ENCODE data around the gene SIK3.
"Not testable (repeated sequence)": the region's sequence is repeated elsewhere in the genome, so short reads cannot be mapped to it uniquely, and the experiment has no call there.

Gene SIK3

GRCh38 chr11:117044287-117045035 lies 53.8 kb downstream of the SIK3 start:
- DNase-seq: no peak

DNA sequence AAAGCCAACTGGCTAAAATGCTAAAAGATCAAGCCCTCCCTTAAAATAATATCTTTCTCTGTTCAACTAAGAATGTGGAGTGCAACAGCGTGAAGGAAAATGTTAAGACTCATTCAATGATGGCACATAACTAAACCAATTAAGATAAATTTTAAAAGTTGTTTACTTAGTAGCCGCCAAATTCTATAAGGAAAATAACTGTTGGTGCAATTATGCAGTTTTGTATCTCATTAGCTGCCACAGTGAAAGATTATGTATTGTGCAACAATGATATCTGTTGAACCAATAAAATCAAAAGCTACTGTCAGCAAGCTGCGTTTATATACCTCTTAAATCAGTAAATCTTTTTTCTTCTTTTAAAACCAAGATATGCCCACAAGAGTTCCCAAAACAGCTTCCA lies 55.5 kb downstream of the SIK3 start:
- DNase-seq: no peak

DNA sequence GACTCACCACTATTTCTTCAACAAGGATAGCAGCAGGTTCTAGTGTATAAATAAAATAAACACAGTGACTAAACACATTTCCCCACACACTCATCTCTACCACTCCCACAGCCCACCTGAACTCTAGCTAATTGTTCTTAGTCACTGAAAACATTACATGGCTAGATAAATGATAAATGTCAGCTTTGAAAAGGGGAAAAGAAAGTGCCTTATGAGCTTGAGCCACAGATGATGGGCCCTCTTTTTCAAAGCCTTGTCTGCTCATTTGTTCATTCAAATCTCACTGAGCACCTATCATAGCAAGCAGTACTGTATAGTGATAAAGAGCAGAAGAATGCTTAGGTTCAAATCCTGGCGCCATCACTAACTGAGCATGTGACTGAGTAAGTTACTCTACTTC lies 58.3 kb downstream of the SIK3 start:
- no peak for DNase-seq

GRCh38 chr11:117039270-117039669 lies 59.0 kb downstream of the SIK3 start:
- no peak for DNase-seq

DNA sequence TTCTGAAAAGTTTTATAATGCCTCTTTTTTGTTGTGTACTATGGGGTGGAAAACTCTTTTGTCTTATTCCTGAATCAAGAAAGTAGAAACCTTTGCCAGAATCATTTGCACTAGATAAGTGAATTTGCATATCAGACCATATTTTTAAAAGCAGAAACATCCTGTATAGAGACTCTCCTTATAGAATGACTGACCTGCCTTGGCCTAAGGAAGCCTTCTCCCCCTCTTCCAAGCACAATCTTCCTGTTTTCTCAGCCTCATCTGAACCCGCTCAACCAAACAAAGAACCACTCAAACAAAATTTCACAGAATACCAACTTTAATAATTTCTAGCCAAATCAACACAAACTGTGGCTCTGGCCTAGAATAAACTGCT lies 60.3 kb downstream of the SIK3 start:
- DNase-seq: no peak

GRCh38 chr11:117037279-117037974 lies 60.8 kb downstream of the SIK3 start:
- DNase-seq: peak; percentile 44

DNA sequence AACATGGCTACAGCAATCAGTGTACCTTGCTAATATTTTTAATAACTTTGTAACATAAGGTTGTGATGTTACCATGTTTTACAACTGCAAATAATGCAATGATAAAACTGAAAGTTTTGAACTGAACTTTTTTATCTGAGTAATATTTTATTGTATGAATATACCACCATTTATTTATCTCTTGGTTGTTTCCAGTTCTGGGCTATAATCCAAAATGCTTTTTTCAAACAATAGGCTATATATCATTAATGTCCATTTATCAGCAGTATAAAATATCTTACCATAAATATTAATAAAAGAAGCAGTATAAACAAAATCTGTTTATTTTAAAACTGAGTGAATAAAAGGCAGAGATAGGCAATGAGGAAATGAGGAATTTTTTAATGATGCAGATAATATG lies 63.3 kb downstream of the SIK3 start:
- DNase-seq: no peak

DNA sequence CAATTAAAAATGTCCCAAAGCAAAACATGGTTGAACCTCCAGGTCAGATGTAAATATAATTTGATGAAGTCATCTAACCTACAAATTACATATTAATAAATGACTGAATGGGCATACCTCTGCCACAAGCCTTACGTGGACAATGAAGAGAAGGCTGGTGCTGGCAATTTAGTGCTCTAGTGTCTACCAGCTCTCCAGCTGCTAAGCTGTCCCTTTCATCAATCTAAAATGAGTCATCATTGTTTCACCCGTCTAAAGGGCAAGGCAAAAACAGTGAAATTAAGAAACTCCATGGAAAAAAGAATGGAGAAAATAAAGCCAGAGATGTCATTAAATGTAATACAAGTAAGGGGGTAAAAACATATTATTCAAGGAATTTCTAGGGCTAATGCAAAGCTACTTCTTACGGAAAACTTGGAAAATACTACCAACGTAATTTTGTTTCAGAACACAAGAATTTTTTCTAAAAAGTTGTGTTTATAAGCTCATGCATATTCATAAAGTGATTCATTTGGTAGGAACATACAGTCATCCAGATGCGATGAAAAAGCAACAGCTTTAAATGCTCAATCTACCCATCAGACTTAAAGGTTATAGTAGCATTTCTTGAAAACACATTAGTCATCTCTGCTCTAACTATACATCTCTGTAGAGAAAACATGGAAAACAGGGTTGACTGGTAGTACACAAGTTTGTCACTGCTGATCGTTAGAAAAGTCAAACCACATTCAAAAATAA lies 71.5 kb downstream of the SIK3 start:
- no peak for DNase-seq

DNA sequence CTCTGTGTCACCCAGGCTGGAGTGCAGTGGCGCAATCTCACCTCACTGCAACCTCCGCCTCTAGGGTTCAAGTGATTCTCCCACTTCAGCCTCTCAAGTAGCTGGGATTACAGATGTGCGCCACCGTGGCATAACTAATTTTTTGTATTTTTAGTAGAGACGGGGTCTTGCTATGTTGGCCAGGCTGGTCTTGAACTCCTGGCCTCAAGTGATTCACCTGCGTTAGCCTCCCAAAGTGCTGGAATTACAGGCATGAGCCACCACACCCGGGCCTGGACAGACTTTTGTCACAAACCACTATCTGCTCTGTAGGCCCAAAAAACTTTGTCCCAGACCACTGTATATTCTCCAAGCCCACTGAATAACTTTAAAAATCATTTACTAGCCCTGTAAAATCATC lies 74.5 kb downstream of the SIK3 start:
- DNase-seq: not testable (repeated sequence)

- DNase-seq: no peak
Observed at GRCh38 chr11:117023178-117023577, 75.0 kb downstream of the SIK3 start.

DNA sequence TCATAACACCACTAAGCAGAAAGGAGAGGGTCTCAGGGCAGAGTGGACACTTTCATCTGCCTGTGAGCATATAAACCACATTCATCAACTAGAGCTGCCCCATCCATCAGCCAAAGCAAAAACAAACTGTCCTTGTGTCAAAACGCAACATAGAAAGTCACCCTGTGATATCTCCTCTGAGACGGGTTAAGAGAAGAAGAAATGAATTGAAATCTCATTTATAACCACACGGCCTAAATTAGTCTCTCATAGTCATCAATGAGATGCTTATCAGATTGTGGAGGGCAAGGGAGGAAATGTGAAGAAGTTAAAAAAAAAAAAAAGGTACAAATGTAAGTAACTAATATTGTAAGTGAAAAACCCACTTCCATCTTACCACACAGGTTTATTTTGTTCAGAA lies 75.7 kb downstream of the SIK3 start:
- DNase-seq: peak; percentile 66

GRCh38 chr11:117020869-117021564 lies 77.2 kb downstream of the SIK3 start:
- DNase-seq: no peak

DNA sequence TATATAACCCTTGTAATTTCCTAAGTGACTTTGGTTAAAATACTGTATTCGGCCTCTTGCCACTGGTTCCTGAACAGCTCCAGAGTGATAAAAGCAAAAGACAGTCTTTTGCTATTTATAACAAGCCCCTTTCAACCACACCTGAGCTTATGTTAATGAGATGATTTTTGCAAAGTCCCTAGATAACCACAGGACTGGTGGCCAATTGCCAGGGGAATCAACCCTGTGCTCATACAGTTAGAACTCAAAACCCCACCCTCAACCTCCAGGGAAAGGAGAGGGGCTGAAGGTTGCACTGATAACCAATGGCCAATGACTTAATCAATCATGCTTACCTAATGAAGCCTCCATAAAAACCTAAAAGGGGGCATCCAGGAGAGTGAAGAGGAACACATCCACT lies 77.9 kb downstream of the SIK3 start:
- no peak for DNase-seq

- DNase-seq: no peak
Observed at GRCh38 chr11:117019871-117020270, 78.4 kb downstream of the SIK3 start.

GRCh38 chr11:117017456-117017855 lies 80.8 kb downstream of the SIK3 start:
- DNase-seq: no peak

DNA sequence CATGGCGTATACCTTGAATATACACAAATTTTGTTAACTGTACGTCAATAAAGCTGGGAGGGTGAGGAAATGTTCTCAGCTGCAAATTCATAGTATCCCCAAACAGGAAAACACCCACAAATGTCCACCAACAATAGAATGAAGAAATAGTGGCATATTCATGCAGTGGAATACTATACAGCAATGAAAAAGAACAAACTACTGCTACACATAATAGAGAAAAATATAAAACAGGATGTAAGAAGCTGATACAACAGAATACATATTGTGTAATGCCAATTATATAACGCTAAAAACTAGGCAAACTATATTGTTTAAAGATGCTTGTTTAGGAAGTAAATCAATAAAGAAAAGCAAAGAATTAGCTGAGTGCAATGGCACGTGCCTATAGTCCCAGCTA lies 81.5 kb downstream of the SIK3 start:
- no peak for DNase-seq

DNA sequence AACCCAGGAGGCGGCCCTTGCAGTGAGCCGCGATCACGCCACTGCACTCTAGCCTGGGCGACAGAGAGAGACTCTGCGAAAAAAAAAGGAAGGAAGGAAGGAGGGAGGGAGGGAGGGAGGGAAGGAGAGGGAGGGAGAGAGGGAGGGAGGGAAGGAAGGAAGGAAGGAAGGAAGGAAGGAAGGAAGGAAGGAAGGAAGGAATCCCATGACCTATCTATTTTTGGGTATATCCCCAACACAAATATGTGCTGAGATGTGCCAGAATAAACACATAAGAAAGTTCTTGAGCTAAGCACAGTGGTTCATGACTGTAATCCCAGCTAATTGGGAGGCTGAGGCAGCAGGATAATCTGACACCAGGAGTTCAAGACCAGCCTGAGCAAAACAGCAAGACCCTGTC lies 82.0 kb downstream of the SIK3 start:
- DNase-seq: no peak

DNA sequence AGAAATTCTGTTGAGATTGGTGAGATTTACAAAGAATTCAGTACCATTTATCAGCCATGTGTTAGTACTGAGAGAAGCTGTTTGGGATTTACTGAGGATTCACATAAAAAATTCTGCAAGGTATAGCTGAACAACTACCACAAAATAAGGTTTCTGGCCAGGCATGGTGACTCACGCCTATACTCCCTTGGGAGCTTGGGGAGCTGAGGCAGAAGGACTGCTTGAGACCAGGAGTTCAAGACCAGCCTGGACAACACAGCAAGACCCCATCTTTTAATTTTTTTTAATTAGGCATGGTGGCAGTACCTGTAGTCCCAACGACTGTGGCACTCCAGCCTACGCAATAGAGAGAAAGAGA lies 86.7 kb downstream of the SIK3 start:
- DNase-seq: no peak

DNA sequence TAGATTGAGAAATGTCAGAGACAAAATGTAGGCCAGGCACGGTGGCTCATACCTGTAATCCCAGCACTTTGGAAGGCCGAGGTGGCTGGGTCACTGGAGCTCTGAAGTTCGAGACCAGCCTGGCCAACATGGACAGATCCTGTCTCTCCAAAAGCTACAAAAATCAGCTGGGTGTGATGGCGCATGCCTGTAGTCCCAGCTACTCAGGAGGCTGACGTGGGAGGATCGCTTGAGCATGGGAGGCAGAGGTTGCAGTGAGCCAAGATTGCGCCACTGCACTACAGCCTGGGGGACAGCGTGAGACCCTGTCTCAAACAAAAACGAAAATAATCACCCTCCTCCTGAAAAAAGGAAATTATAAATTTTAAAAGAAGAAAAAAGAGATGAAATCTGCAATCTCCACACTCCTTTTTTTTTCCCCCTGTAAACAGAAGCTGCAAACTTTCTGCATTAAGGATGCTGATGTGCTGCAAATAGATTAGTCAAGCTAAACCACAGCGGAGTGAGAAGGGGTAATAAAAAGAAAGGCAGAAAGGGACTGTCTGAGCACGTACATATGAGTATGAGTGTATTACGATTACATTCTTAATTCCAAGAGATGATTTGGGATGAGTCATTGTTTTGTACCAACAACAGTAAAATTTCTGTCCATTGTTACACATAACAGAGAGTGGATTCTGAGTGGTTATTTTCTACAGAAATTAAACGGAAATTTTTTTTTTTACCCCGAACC lies 87.3 kb downstream of the SIK3 start:
- no peak for DNase-seq

DNA sequence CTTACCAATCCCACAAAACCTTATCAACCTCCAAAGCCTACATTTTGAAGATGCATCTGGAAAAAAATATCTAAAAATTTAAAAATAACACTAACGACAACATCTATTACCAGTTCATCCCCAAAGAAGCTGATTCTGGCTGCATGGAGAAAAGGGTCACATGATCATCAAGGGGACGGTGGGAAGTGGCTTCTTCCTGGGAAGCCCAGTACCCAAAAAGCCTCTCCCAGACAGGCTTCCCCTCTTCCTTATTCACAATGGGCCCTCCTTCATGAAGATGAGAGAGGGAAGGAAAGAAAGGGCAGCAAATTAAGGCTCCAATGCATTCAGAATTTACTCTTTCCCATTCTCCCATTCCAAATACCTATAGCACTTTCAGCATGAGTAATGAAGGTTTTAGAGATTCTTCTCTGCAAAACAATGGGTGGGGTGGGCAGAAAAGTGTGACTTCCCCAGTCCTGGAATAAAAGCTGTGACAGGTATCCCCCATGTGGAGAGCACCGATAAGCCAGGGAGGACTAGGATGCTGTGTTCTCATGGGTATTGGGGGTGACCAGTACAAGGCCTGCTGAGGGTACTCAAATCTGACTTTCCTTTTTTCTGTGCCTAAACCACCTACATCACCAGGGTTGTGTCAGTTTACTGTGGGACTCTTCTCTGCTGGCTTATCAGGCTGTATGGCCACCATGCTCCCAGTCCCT lies 88.2 kb downstream of the SIK3 start:
- no peak for DNase-seq

GRCh38 chr11:117005758-117006157 lies 92.5 kb downstream of the SIK3 start:
- DNase-seq: no peak

DNA sequence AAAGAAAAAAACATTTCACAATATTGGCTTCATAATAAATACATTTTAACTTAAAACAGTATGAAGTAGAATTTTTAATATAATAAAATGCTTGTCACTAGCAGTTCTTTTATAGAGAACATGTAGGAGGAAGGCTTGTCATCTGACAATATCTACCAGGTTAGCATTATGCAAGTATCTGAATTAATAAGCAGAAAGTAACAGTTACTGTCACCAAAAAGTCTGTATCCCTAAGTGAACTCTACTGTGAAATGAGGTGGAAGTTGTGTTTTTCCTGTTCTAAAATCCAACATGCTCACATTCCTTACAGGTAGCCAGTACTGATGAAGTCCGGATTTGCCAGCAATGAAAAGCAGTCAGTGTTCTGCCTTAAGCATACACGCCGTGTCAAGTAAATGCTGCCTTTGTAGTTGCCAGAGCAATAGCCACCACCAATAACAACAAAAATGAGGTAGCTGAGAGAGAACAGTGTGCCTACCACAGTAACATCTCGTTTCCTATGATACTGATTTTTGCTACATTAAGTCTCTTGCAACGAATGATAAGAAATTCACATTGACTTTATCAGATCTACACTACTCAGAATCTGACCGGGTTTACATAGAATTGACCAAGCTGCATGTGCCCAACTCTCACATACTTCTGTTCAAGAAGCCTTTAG lies 95.5 kb downstream of the SIK3 start:
- DNase-seq: peak; percentile 49
